GM18873 (cell line): ENCODE measurements around the gene PPP1R13B.

ENCODE experiments used
- ATAC-seq: cut with Tn5 transposase; IDR thresholded peaks from one replicate; pipeline ENCODE4 v1.9.1; 2021; ENCODE audit warnings: mild to moderate bottlenecking, moderate library complexity, moderate number of reproducible peaks; ENCODE audit not compliant: unreplicated experiment, low FRiP score

The PPP1R13B gene

GRCh38 chr14:103880348-103881267 is 33.2 kb upstream of the PPP1R13B start:
- no peak for ATAC-seq

DNA sequence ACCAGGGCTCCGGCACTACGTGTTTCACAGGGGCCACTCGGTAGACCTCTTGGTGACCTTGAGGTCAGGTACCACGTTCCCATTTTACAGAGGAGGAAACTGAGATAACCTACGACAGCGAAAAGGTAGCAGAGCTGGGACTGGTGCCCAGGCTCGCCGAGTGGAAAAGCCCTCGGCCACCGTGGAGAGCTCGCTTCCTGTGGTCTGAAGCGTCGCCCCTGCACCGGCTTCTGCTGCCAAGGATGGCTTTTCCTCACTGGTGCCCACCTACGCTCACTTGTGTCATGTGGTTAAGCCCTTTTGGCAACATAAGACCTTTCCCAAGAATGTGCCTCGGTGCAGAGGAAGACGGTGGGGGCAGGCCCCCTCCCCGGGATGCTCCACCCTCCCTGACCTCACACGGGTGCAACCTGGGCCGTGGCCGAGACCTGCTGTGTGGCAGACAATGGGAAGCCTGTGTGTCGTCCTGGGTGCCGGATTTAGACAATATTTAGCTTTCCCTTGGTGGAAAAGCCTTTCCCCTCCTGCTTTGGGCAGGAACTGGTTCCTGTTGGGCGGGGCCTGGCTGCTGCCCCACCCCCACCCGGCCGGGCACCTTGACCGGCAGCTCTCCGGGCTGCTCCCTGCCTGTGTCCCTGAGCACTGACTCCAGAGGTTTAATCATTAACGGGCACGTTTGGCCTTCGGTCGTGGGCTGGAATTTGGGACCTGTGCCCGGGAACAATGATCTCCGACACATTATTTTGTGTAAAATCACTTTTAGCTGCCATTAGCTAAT is 32.4 kb upstream of the PPP1R13B start:
- ATAC-seq = no peak

GRCh38 chr14:103879118-103879569 is 31.8 kb upstream of the PPP1R13B start:
- ATAC-seq = no peak

- ATAC-seq = no peak
These were observed 30.8 kb upstream of the PPP1R13B start for GRCh38 chr14:103878180-103878579.

DNA sequence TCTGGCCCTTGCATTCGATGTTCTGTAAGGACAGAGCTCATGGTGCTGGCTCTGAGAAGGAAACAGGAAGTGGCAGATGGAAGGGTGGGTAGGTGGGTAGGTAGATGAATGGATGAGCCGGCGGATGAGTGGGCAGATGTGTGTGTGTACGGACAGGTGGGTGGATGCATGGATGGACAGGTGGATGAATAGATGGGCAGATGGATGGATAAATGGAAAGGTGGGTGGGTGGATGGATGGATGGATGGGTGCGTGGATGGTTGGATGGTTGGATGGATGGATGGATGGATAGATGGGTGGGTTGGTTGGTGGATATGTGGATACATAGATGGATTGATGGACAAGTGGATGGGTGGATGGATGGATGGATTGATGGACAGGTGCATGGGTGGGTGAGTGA is 27.6 kb upstream of the PPP1R13B start:
- ATAC-seq = no peak

- ATAC-seq = peak; percentile 7
These were observed 25.2 kb upstream of the PPP1R13B start for GRCh38 chr14:103872481-103873113.

GRCh38 chr14:103871596-103872480 is 24.5 kb upstream of the PPP1R13B start:
- ATAC-seq = peak; percentile 64

DNA sequence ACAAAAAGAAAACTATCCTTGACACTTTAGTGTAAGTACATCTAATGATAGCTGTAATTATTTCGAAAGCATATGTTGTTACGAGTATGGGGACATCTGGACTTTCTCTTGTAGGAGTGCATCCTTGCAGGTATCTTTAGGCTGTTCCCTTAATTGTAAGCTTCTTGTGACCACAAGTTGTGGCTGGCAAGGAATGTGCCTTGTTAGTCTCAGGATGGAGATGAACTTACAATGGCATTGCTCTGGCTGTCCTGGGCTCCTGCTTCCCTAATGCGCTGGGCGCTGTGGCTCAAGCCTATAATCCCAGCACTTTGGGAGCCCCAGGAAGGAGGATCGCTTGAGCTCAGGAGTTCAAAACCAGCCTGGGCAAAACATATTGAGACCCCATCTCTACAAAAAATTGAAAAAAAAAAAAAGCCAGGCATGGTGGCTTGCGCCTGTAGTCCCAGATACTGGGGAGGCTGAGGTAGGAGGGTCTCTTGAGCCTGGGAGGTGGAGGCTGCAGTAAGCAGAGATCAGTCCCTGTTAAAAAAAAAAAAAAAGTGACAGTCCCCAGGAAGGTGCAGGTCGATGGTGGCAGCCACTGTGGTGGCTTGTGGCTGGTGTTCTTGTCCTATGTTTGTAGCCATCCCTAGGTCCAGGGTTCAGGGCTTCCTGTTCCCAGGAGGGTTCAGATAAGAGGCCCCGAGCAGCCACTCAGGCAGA is 23.7 kb upstream of the PPP1R13B start:
- ATAC-seq = no peak

DNA sequence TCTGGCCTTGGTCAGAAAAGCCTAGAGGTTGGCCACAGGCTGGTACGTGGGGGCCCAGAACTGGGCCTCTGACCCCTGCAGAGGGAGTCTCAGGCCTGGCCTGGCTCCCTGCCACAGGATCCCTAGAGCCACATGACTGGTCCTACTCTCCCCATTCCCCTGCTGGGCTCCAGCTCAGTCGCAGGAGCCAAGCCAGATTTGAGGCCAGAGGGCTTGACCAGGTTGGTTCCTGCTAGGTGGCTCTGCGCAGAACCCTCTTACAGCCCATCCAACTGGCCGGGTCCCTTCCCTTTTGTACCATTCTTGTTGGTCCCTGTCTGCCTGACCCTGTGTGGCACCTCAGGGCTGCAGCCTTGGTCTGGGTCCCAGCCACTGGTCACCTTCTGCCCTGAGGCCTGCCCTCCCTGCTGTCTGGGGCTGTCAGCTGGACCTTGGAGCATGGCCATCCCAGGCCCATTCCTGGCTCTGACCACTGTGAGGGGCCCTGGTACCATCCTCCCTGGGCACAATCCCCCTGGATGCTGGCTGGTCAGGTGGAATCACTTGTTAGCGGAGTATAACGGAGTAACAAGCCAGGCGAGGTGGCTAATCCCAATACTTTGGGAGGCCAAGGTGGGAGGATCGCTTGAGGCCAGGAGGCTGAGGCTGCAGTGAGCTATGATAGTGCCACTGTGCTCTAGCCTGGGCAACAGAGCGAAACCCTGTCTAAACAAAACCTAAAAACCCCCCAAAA is 22.9 kb upstream of the PPP1R13B start:
- ATAC-seq = no peak

DNA sequence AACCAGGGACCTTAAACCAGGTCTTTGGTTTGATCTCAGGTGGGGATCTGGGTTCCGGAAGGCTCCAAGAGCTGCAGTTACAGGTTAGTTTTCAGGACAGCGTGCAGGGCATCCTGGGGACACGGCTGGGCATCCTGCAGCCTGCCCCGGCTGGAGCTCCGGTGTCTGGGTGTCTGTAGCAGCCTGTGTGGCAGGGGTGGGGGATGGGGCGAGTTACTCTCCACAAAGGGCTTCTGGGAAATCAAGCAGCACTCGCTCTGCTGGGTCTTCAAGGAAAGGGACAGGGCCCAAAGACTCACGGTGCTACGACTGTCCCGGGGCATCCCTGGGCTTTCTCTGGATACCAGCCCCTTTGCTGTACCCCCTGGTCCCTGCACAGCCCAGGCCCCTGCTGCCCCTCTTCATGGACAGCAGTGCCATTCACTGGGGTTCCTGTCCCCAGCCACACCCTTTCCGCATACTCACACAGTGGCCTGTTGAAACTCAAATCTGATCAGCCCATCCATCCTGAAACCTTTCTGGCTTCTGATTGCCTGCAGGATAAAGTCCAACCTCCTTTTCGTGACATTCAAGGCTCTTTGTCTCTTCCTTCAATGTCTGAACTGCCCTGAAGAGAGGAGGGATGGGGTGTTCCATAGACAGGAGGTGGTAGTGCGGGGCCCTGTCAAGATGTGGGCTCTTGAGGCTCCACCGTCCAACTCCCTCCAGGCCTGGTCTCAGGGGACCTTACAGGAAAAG is 22.2 kb upstream of the PPP1R13B start:
- no peak for ATAC-seq

- ATAC-seq = no peak
These were observed 21.0 kb upstream of the PPP1R13B start for GRCh38 chr14:103868242-103868897.

GRCh38 chr14:103867523-103867953 is 20.2 kb upstream of the PPP1R13B start:
- ATAC-seq = no peak

- ATAC-seq = no peak
These were observed 19.6 kb upstream of the PPP1R13B start for GRCh38 chr14:103867020-103867419.

- no peak for ATAC-seq
These were observed 15.9 kb upstream of the PPP1R13B start for GRCh38 chr14:103863245-103863644.

DNA sequence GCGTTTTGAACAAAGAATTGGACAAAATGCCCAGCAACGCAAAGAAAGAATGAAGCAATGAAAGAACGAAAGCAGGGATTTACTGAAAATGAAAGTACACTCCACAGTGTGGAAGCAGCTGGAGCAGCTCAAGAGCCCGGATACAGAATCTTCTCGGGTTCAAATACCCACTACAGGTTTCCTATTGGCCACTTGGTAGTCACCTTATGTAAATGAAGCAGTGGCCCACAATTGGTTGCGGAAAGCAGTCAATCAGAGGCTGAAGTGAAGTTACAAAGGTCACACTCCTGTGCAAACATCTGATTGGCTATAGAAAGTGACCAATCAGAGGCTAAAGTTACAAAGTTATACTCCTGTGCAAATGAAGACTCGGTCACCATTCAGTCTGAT is 15.0 kb upstream of the PPP1R13B start:
- no peak for ATAC-seq

DNA sequence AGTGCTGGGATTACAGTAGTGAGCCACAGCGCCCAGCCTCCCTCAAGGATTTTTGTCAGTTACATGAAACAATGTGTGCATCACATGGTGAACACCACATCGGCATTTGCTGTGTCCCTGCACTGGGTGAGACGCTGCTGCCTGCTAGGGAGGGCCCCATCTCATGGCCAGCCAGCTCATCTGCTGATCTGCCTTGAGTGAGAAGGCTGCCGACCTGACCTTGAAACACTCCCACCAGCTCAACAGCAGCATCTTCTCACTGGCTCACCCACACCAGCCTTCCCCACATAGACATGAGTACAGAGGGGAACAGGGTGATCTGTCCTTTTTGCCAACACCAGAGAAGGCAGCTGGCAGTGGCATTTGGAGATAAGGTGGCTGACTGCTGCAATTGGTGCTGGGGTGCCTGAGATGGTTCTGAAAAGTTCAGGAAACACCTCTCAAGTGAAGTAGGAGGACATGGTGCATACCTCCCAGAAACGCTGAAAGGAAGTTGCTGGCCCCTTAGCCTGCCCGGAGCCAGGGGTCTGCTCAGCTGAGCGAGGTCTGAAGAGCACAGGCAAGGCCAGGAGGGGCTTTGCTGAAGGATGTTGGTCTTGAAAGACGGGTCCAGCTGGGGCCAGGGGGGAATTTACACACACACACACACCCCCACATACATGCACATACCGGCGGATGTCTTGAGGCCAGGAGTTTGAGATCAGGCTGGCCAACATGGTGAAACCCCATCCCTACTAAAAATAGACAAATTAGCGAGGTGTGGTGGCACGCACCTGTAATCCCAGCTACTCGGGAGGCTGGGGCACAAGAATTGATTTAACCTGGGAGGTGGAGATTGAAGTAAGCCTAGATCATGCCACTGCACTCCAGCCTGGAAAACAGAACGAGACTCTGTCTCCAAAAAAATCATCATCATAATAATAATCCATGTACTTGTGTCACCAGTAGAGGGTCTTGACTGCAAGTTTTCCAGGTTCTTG is 14.3 kb upstream of the PPP1R13B start:
- ATAC-seq = no peak
